Liver (tissue), 3 donors: ENCODE data around the gene PEX1.

Source experiments
- FOXA1 ChIP-seq: IDR thresholded peaks from 2 replicates; pipeline ENCODE4 v1.6.1; 2016; ENCODE audit warnings: antibody characterized with exemption
- GABPA ChIP-seq, 2 donors: IDR thresholded peaks in 1 of 2; conservative IDR thresholded peaks in 1 of 2; 2 replicates each; pipeline ENCODE4 v1.6.1; 2016; ENCODE audit warnings: antibody characterized with exemption in 2 of 2, mild to moderate bottlenecking in 1 of 2, moderate library complexity in 1 of 2
- RAD21 ChIP-seq, 2 donors: IDR thresholded peaks; 2 replicates each; pipeline ENCODE4 v1.6.1; 2016; ENCODE audit warnings: antibody characterized with exemption in 2 of 2, mild to moderate bottlenecking in 2 of 2
- YY1 ChIP-seq: IDR thresholded peaks from 2 replicates; pipeline ENCODE4 v1.6.1; 2016; ENCODE audit warnings: antibody characterized with exemption, mild to moderate bottlenecking
- TF ChIP-seq, protein P1 (sequence below): IDR thresholded peaks from 2 replicates; pipeline ENCODE4 v1.6.1; 2016; ENCODE audit warnings: antibody characterized with exemption
- TF ChIP-seq, protein P2 (sequence below): fragments of 150-350 bp; IDR thresholded peaks from 2 replicates; pipeline ENCODE4 v1.5.1; 2017; ENCODE audit warnings: improper control_type of control experiment, low read depth, low read length; ENCODE audit not compliant: missing input control
- TF ChIP-seq, protein P3 (sequence below): IDR thresholded peaks from 2 replicates; pipeline ENCODE4 v1.6.1; 2016; ENCODE audit warnings: antibody characterized with exemption, mild to moderate bottlenecking
- donor health status: healthy.
- donor health status: healthy.

DNA sequence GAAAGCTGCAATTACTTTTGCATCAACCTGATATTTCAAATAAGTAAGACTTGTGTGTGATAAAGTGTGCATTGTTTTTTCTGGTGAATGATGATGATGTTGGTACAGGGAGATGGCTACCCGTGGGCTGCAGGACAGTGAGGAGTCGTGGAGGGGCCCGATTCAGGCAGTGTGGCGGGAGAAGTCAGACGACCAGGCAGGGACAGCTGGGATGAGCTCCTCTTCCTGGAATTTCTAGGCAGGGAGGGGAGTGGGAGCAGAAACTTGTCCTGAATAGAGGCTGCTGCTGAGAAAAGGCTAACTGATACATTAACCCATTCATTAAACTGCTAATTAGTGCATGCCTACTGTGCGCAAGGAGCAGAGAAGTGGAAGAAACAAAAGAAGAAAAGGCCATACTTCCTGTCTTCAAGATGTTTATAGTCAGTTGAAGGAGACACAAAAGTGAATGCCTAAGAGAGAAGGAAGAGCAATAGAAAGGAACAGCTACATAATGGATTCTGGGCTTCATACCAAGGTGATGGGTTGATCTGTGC, 90.3 kb downstream of the PEX1 start:
- TF ChIP-seq, protein P1, sequence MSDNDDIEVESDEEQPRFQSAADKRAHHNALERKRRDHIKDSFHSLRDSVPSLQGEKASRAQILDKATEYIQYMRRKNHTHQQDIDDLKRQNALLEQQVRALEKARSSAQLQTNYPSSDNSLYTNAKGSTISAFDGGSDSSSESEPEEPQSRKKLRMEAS: no peak
- TF ChIP-seq YY1 (no peak), FOXA1 (no peak), RAD21 (IDR thresholded peaks at IDR 0.05) (no peak), GABPA (IDR thresholded peaks at IDR 0.05 in 1 of 2, conservative IDR thresholded peaks at IDR 0.05 in 1 of 2) (no peak)
- TF ChIP-seq, protein P2, sequence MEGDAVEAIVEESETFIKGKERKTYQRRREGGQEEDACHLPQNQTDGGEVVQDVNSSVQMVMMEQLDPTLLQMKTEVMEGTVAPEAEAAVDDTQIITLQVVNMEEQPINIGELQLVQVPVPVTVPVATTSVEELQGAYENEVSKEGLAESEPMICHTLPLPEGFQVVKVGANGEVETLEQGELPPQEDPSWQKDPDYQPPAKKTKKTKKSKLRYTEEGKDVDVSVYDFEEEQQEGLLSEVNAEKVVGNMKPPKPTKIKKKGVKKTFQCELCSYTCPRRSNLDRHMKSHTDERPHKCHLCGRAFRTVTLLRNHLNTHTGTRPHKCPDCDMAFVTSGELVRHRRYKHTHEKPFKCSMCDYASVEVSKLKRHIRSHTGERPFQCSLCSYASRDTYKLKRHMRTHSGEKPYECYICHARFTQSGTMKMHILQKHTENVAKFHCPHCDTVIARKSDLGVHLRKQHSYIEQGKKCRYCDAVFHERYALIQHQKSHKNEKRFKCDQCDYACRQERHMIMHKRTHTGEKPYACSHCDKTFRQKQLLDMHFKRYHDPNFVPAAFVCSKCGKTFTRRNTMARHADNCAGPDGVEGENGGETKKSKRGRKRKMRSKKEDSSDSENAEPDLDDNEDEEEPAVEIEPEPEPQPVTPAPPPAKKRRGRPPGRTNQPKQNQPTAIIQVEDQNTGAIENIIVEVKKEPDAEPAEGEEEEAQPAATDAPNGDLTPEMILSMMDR: no peak
- TF ChIP-seq, protein P3, sequence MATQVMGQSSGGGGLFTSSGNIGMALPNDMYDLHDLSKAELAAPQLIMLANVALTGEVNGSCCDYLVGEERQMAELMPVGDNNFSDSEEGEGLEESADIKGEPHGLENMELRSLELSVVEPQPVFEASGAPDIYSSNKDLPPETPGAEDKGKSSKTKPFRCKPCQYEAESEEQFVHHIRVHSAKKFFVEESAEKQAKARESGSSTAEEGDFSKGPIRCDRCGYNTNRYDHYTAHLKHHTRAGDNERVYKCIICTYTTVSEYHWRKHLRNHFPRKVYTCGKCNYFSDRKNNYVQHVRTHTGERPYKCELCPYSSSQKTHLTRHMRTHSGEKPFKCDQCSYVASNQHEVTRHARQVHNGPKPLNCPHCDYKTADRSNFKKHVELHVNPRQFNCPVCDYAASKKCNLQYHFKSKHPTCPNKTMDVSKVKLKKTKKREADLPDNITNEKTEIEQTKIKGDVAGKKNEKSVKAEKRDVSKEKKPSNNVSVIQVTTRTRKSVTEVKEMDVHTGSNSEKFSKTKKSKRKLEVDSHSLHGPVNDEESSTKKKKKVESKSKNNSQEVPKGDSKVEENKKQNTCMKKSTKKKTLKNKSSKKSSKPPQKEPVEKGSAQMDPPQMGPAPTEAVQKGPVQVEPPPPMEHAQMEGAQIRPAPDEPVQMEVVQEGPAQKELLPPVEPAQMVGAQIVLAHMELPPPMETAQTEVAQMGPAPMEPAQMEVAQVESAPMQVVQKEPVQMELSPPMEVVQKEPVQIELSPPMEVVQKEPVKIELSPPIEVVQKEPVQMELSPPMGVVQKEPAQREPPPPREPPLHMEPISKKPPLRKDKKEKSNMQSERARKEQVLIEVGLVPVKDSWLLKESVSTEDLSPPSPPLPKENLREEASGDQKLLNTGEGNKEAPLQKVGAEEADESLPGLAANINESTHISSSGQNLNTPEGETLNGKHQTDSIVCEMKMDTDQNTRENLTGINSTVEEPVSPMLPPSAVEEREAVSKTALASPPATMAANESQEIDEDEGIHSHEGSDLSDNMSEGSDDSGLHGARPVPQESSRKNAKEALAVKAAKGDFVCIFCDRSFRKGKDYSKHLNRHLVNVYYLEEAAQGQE: no peak
